Keratinocyte (primary cell): ENCODE measurements around the gene RRP12. TPM values are rescaled to one million over a fixed set of nuclear protein-coding genes. Genes with fewer than 3 reads are reported as not detected.

ENCODE experiments used
- DNase-seq: peaks from one replicate; pipeline ENCODE4 v3.0.0-alpha.2; 2011; ENCODE audit warnings: low read depth, missing footprints, low spot score
- FAIRE-seq: peaks from 2 replicates; lab custom pipeline; 2011; peaks lifted over from hg19 to GRCh38; lab: Jason Lieb, UNC
- H2AFZ ChIP-seq: 2 replicates; pipeline ENCODE4 v1.6.0; 2012; ENCODE audit warnings: low read length, control low read depth, inconsistent platforms; ENCODE audit not compliant: control insufficient read depth
- H3K27ac ChIP-seq: 2 replicates; pipeline ENCODE4 v1.5.1; 2011; ENCODE audit warnings: low read length; ENCODE audit not compliant: control insufficient read depth, insufficient read depth
- H3K27me3 ChIP-seq: 3 replicates; pipeline ENCODE4 v1.6.0; 2011; ENCODE audit warnings: low read length; ENCODE audit not compliant: control insufficient read depth, insufficient read depth; ENCODE audit errors: extremely low read depth
- H3K36me3 ChIP-seq, 2 experiments: 2 replicates in 1 of 2; 3 replicates in 1 of 2; pipeline ENCODE4 v1.5.1; 2011; ENCODE audit warnings: low read length in 2 of 2, mild to moderate bottlenecking in 1 of 2; ENCODE audit not compliant: control insufficient read depth in 2 of 2, insufficient read depth in 2 of 2; ENCODE audit errors: extremely low read depth in 1 of 2
- H3K4me1 ChIP-seq: 3 replicates; pipeline ENCODE4 v1.5.1; 2011; ENCODE audit warnings: low read length; ENCODE audit not compliant: control insufficient read depth, insufficient read depth; ENCODE audit errors: extremely low read depth
- H3K4me2 ChIP-seq: 3 replicates; pipeline ENCODE4 v1.6.0; 2011; ENCODE audit warnings: low read depth, low read length; ENCODE audit not compliant: control insufficient read depth, insufficient read depth; ENCODE audit errors: extremely low read depth
- H3K4me3 ChIP-seq, 3 experiments: fragments of 200-600 bp in 1 of 3; sonication (generic) in 1 of 3; 2 replicates in 2 of 3; 3 replicates in 1 of 3; pipeline ENCODE4 v1.5.1; 2011 to 2016; ENCODE audit warnings: low read length in 3 of 3, mild to moderate bottlenecking in 3 of 3, control low read depth in 2 of 3, inconsistent platforms in 1 of 3, low read depth in 1 of 3, mixed read lengths in 1 of 3, mixed run types in 1 of 3, moderate library complexity in 1 of 3; ENCODE audit not compliant: control insufficient read depth in 2 of 3, insufficient read depth in 2 of 3; ENCODE audit errors: extremely low read depth in 1 of 3
- H3K79me2 ChIP-seq: 2 replicates; pipeline ENCODE4 v1.6.0; 2012; ENCODE audit warnings: low read length; ENCODE audit not compliant: control insufficient read depth, insufficient read depth
- H3K9ac ChIP-seq: 3 replicates; pipeline ENCODE4 v1.6.0; 2011; ENCODE audit warnings: low read length; ENCODE audit not compliant: control insufficient read depth, insufficient read depth; ENCODE audit errors: extremely low read depth
- H3K9me1 ChIP-seq: 3 replicates; pipeline ENCODE4 v1.6.0; 2011; ENCODE audit warnings: low read length; ENCODE audit not compliant: control insufficient read depth, insufficient read depth; ENCODE audit errors: extremely low read depth
- H3K9me3 ChIP-seq: 2 replicates; pipeline ENCODE4 v1.5.1; 2012; ENCODE audit warnings: low read depth, low read length; ENCODE audit not compliant: control insufficient read depth
- H4K20me1 ChIP-seq: 3 replicates; pipeline ENCODE4 v1.6.0; 2011; ENCODE audit warnings: low read length; ENCODE audit not compliant: control insufficient read depth, insufficient read depth; ENCODE audit errors: extremely low read depth
- EZH2 ChIP-seq: IDR thresholded peaks from one replicate; pipeline ENCODE4 v1.6.1; 2012; ENCODE audit warnings: inconsistent platforms, mild to moderate bottlenecking, low read length, moderate library complexity
- dilution Hi-C: fragments of 300-500 bp; cut with MboI; formaldehyde crosslinking; loops from one replicate; pipeline ENCODE4 v1.7.0; 2020; ENCODE audit warnings: low sequenced_read_pairs; ENCODE audit not compliant: extremely low pct_ligation_motif_present
- polyA plus RNA-seq, 5 experiments: library from polyadenylated mRNA; depleted of rRNA in 3 of 5; stranded (reverse) in 3 of 5; stranded (forward) in 1 of 5; unstranded in 1 of 5; fragments of >200 nt; gene quantifications; 1 replicate in 1 of 5; 2 replicates in 3 of 5; 3 replicates in 1 of 5; pipeline versions ENCODE4 v1.2.1 to v1.2.3, GENCODE V29; 2011 to 2012; ENCODE audit warnings: missing spikeins in 2 of 5, low read depth in 1 of 5, low replicate concordance in 1 of 5
- TF ChIP-seq, protein P1 (sequence below), 3 experiments: IDR thresholded peaks in 1 of 3; conservative IDR thresholded peaks in 1 of 3; optimal IDR thresholded peaks in 1 of 3; 2 replicates in 2 of 3; 3 replicates in 1 of 3; pipeline versions ENCODE3 to v1.5.1; 2011; ENCODE audit warnings: low read length in 3 of 3, mild to moderate bottlenecking in 3 of 3, moderate library complexity in 2 of 3, control low read depth in 1 of 3, inconsistent platforms in 1 of 3; ENCODE audit not compliant: insufficient read depth in 2 of 3; ENCODE audit errors: extremely low read depth in 1 of 3

RRP12 gene
- polyA plus RNA-seq, 1 donor (not counting 4 experiments of a cell fraction or from before 2014, with no cell fraction given) = 14.8 TPM

DNA sequence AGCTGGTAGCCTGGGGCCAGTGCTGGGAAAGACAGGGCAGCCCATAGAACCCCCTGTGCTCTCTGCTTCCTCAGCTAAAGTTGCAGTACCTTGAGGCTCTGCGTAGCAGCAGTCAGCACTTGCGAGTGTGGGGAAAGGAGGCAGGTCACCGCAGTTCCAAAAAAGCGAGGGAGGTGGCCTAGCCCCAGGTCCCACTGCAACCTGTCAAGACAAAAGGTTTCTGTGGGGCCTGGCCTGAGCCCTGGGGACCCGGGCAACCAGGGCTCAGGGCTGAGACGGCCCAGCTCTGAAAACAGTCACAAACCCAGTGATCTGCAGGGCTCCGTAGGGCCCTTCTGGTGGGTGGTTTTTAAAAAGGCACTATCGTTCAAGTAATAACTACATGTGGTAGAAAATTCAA is 19.5 kb downstream of the RRP12 start:
- no peaks in the 10 kb centered on the region for H3K4me1 ChIP-seq
- TF ChIP-seq EZH2 = no peak
- TF ChIP-seq, protein P1, sequence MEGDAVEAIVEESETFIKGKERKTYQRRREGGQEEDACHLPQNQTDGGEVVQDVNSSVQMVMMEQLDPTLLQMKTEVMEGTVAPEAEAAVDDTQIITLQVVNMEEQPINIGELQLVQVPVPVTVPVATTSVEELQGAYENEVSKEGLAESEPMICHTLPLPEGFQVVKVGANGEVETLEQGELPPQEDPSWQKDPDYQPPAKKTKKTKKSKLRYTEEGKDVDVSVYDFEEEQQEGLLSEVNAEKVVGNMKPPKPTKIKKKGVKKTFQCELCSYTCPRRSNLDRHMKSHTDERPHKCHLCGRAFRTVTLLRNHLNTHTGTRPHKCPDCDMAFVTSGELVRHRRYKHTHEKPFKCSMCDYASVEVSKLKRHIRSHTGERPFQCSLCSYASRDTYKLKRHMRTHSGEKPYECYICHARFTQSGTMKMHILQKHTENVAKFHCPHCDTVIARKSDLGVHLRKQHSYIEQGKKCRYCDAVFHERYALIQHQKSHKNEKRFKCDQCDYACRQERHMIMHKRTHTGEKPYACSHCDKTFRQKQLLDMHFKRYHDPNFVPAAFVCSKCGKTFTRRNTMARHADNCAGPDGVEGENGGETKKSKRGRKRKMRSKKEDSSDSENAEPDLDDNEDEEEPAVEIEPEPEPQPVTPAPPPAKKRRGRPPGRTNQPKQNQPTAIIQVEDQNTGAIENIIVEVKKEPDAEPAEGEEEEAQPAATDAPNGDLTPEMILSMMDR (optimal IDR thresholded peaks at IDR 0.05 in 1 of 3, IDR thresholded peaks at IDR 0.05 in 1 of 3, conservative IDR thresholded peaks at IDR 0.05 in 1 of 3; ENCODE audit: extremely low read depth in 1 of 3, insufficient read depth in 2 of 3, low read length in 3 of 3) = no peak
- no peak overlapping the region for H3K27ac ChIP-seq
- H3K9me1 ChIP-seq = no peaks in the 10 kb centered on the region
- no peaks in the 10 kb centered on the region for H3K27me3 ChIP-seq
- no peak for FAIRE-seq
- DNase-seq = no peak
- H3K9me3 ChIP-seq = no peaks in the 10 kb centered on the region
- peaks cover 26 to 38% of the 10 kb centered on the region in 2 experiments for H3K36me3 ChIP-seq
- H3K9ac ChIP-seq = no peak overlapping the region
- no peak overlapping the region for H3K4me2 ChIP-seq
- H3K79me2 ChIP-seq = no peaks in the 10 kb centered on the region
- dilution Hi-C loops = no loop called here
- H2AFZ ChIP-seq = no peak overlapping the region
- H4K20me1 ChIP-seq = no peaks in the 10 kb centered on the region
- H3K4me3 ChIP-seq = no peak overlapping the region

GRCh38 chr10:97380516-97380915 is 20.6 kb downstream of the RRP12 start:
- no peaks in the 10 kb centered on the region for H3K9me1 ChIP-seq

More at GRCh38 chr10:97380516-97380915, 20.6 kb downstream of the RRP12 start:
- Histone ChIP-seq H2AFZ (no peak overlapping the region), H3K9ac (no peak overlapping the region), H3K9me3 (no peaks in the 10 kb centered on the region), H3K27ac (no peak overlapping the region), H3K4me2 (no peak overlapping the region), H4K20me1 (no peaks in the 10 kb centered on the region), H3K27me3 (no peaks in the 10 kb centered on the region), H3K36me3 (peaks cover 24 to 30% of the 10 kb centered on the region in 2 experiments), H3K79me2 (no peaks in the 10 kb centered on the region), H3K4me3 (no peak overlapping the region), H3K4me1 (no peaks in the 10 kb centered on the region)
- FAIRE-seq = no peak
- TF ChIP-seq, protein P1 (optimal IDR thresholded peaks at IDR 0.05 in 1 of 3, IDR thresholded peaks at IDR 0.05 in 1 of 3, conservative IDR thresholded peaks at IDR 0.05 in 1 of 3; ENCODE audit: extremely low read depth in 1 of 3, insufficient read depth in 2 of 3, low read length in 3 of 3) = no peak
- TF ChIP-seq EZH2 = no peak
- dilution Hi-C loops = no loop called here
- no peak for DNase-seq
